T-cell (primary cell): ENCODE data around the gene DUOX1. TPM values are rescaled to one million over a fixed set of nuclear protein-coding genes. Genes with fewer than 3 reads are reported as not detected.

Experiments
- ATAC-seq, 4 experiments: fragments of 200-7000 bp in 3 of 4; fragments of 150-1000 bp in 1 of 4; cut with Tn5 transposase; replicated peaks in 1 of 4; 1 replicate in 3 of 4; 2 replicates in 1 of 4; pipeline ENCODE4 v1.10.0; 2021; ENCODE audit warnings: moderate library complexity in 3 of 4, mild to moderate bottlenecking in 2 of 4, moderate number of reproducible peaks in 1 of 4
- CTCF ChIA-PET, 2 donors: fragments of 300-600 bp; sonication (Branson Sonifier 250); formaldehyde crosslinking; loops; one replicate each; lab custom pipeline; 2022; ENCODE audit warnings: antibody characterized with exemption in 2 of 2; lab: Charles Lee
- POLR2A ChIA-PET, 2 donors: fragments of 300-600 bp; sonication (Branson Sonifier 250); formaldehyde crosslinking; loops; one replicate each; lab custom pipeline; 2022; ENCODE audit warnings: antibody characterized with exemption in 2 of 2; lab: Charles Lee
- DNase-seq, 35 experiments: peaks; one replicate each; pipeline versions ENCODE4 v3.0.0 to v3.0.0-alpha.2; 2013 to 2023
- H3K27ac ChIP-seq: one replicate; pipeline ENCODE4 v1.5.1; 2013; ENCODE audit warnings: low read length
- H3K27me3 ChIP-seq, 2 experiments: replicated peaks in 1 of 2; 1 replicate in 1 of 2; 2 replicates in 1 of 2; pipeline versions ENCODE4 v1.6.1 to v1.7.0; 2013; ENCODE audit warnings: low read length in 1 of 2, mixed read lengths in 1 of 2; ENCODE audit not compliant: control insufficient read depth in 2 of 2, insufficient read depth in 2 of 2; ENCODE audit errors: extremely low read depth in 1 of 2
- H3K36me3 ChIP-seq, 2 donors: 1 replicate in 1 of 2; 2 replicates in 1 of 2; pipeline versions ENCODE4 v1.6.1 to v1.7.0; 2013; ENCODE audit warnings: low read length in 1 of 2; ENCODE audit not compliant: control insufficient read depth in 2 of 2, insufficient read depth in 1 of 2; ENCODE audit errors: extremely low read depth in 1 of 2
- H3K4me1 ChIP-seq, 2 experiments: 1 replicate in 1 of 2; 2 replicates in 1 of 2; pipeline versions ENCODE4 v1.6.1 to v1.7.0; 2013; ENCODE audit warnings: low read length in 2 of 2, mixed read lengths in 1 of 2; ENCODE audit not compliant: insufficient read depth in 2 of 2, control insufficient read depth in 1 of 2; ENCODE audit errors: extremely low read depth in 1 of 2
- H3K4me3 ChIP-seq, 2 donors: 1 replicate in 1 of 2; 2 replicates in 1 of 2; pipeline versions ENCODE4 v1.5.1 to v1.7.0; 2013; ENCODE audit warnings: mild to moderate bottlenecking in 2 of 2, low read length in 1 of 2, moderate library complexity in 1 of 2; ENCODE audit not compliant: control insufficient read depth in 1 of 2; ENCODE audit errors: extremely low read depth in 1 of 2
- H3K9me3 ChIP-seq: 2 replicates; pipeline ENCODE4 v1.7.0; 2013
- H3K27ac Mint-ChIP-seq, 2 donors: one replicate each; pipeline ENCODE4 v1.8.0; 2020 to 2021; ENCODE audit warnings: mild to moderate bottlenecking in 2 of 2, mixed read lengths in 2 of 2
- H3K27me3 Mint-ChIP-seq, 2 donors: one replicate each; pipeline ENCODE4 v1.8.0; 2021 to 2022; ENCODE audit warnings: mixed read lengths in 2 of 2
- H3K36me3 Mint-ChIP-seq: one replicate; pipeline ENCODE4 v1.8.0; 2021; ENCODE audit warnings: mixed read lengths
- H3K4me1 Mint-ChIP-seq, 3 donors: one replicate each; pipeline ENCODE4 v1.8.0; 2020 to 2022; ENCODE audit warnings: mixed read lengths in 3 of 3, mild to moderate bottlenecking in 1 of 3
- H3K4me3 Mint-ChIP-seq, 3 donors: one replicate each; pipeline ENCODE4 v1.8.0; 2020 to 2022; ENCODE audit warnings: mild to moderate bottlenecking in 3 of 3, mixed read lengths in 3 of 3, moderate library complexity in 3 of 3
- H3K9me3 Mint-ChIP-seq, 3 donors: one replicate each; pipeline ENCODE4 v1.8.0; 2020 to 2022; ENCODE audit warnings: mixed read lengths in 3 of 3
- WGBS: methylation state at CpG from one replicate; pipeline ENCODE4 v1.1.5; 2013; ENCODE audit warnings: missing lambda C conversion rate; ENCODE audit not compliant: insufficient coverage; 5-methylcytosine and 5-hydroxymethylcytosine counted together
- total RNA-seq, 35 experiments: library from RNA in 6 of 35; stranded (reverse) in 6 of 35; fragments of 120-200 nt in 1 of 35; gene quantifications; one replicate each; pipeline versions ENCODE4 v1.2.1 to v1.2.4 and lab custom pipeline; 2013 to 2026

Gene DUOX1
- total RNA-seq, 5 donors from 2014 or later (not counting 1 experiment from before 2014, with no cell fraction given): 0.21 to 0.67 (median 0.34) TPM; not detected in 1

DNA sequence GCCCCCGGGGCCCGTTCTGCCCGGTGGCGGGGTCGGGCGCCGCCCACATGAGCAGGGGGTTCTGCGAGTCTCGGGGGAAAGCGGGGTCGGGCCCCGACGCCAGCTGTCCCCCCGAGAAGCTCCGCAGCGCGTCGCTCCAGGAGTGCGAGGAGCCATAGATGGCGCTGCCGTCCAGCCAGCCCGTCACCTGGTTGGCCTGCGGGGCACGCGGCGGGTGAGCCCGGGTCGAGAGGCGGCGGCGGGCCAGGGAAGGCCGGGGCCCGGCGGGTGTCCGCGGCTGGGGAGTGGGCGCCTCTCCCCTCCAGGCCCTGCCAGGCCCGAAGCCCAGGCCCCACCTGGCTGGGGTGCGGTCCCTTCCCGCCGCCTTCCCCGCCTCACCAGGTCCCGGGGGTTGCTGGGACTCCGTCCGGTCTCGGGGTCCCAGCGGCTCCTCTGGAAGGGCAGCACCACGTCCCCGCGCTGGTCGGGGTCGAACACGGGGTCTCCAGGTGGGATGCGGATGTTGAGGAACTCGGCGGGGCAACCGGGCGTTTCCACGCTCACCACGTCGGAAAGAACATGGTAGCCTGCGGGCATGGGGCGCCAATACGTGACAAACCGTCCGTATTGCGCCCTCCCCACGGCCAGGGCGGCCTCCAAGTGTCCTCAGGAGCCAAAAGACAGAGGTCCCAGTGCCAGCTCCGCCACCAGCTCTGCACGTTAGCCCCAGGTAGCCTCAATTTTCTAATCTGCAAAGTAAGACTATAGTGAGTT lies 18.2 kb upstream of the DUOX1 start:
- CTCF ChIA-PET: no interaction called here
- H3K27me3 Mint-ChIP-seq: peaks cover 66 to 78% of the 10 kb centered on the region in 2 donors
- H3K4me1 Mint-ChIP-seq: peaks cover 39 to 46% (median 40%) of the 10 kb centered on the region in 3 donors
- Histone ChIP-seq H3K9me3 (no peaks in the 10 kb centered on the region), H3K27ac (no peak overlapping the region), H3K4me1 (peaks cover 0 to 38% of the 10 kb centered on the region in 2 experiments), H3K36me3 (no peaks in the 10 kb centered on the region), H3K4me3 (no peak overlapping the region), H3K27me3 (peaks cover 32 to 88% of the 10 kb centered on the region in 2 experiments)
- peak overlapping the region in 2 of 3 donors; percentile 37 to 62 for H3K4me3 Mint-ChIP-seq
- DNase-seq (no peak), ATAC-seq (no peak)
- POLR2A ChIA-PET: no interaction called here
- no peaks in the 10 kb centered on the region for H3K36me3 Mint-ChIP-seq
- WGBS: 14% methylated on average over 60 of the region's 71 CpGs
- no peak overlapping the region for H3K27ac Mint-ChIP-seq
- H3K9me3 Mint-ChIP-seq: no peaks in the 10 kb centered on the region

DNA sequence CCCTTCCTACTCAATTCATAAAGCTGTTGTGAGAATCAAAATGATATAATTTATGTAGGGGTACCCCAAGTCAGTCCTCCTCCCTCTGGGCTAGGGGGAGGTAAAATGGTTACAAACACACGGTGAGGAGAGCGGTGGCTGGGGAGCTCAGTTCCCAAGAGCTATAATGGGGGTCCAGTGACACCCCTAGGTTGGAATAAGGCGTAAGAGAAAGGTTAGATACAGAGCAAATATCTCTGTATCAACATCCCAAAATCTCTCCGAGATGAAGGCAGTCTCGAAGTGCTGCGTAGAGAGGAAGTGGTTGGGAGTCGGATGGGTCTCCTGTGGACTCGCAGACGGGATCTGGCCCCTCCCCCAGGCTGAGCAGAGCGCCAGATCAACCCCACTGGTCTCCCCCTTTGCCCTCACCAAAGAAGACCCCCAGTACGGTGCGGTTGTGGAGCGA lies 17.6 kb upstream of the DUOX1 start:
- POLR2A ChIA-PET: no interaction called here
- no peaks in the 10 kb centered on the region for H3K9me3 ChIP-seq
- CTCF ChIA-PET: interaction anchor here in 1 of 2 donors (0.6 kb wide), 1 partner anchor 162 kb away, joined by 5 read pairs; no protein-coding TSS in a partner anchor
- H3K4me3 ChIP-seq: no peak overlapping the region
- no peak overlapping the region for H3K27ac Mint-ChIP-seq
- H3K27me3 ChIP-seq: peaks cover 36 to 88% of the 10 kb centered on the region in 2 experiments
- H3K4me3 Mint-ChIP-seq: peak overlapping the region; percentile 37 to 62 (median 48)
- no peaks in the 10 kb centered on the region for H3K36me3 ChIP-seq
- H3K36me3 Mint-ChIP-seq: no peaks in the 10 kb centered on the region
- no peaks in the 10 kb centered on the region for H3K9me3 Mint-ChIP-seq
- WGBS: 0% methylated on average over 3 of the region's 13 CpGs
- DNase-seq: no peak
- peaks cover 42 to 48% (median 43%) of the 10 kb centered on the region in 3 donors for H3K4me1 Mint-ChIP-seq
- ATAC-seq: peak in 1 of 4 experiments; percentile 10
- H3K4me1 ChIP-seq: peaks cover 4 to 44% of the 10 kb centered on the region in 2 experiments
- H3K27ac ChIP-seq: no peak overlapping the region
- H3K27me3 Mint-ChIP-seq: peaks cover 66 to 81% of the 10 kb centered on the region in 2 donors

GRCh38 chr15:45112591-45113379 lies 17.0 kb upstream of the DUOX1 start:
- Histone ChIP-seq H3K27me3 (peaks cover 40 to 91% of the 10 kb centered on the region in 2 experiments), H3K9me3 (no peaks in the 10 kb centered on the region), H3K4me3 (no peak overlapping the region), H3K36me3 (no peaks in the 10 kb centered on the region), H3K4me1 (peaks cover 7 to 50% of the 10 kb centered on the region in 2 experiments), H3K27ac (no peak overlapping the region)
- POLR2A ChIA-PET: no interaction called here
- peaks cover 71 to 83% of the 10 kb centered on the region in 2 donors for H3K27me3 Mint-ChIP-seq
- H3K4me3 Mint-ChIP-seq: peak overlapping the region in 2 of 3 donors; percentile 37 to 62
- CTCF ChIA-PET: interaction anchor here in 1 of 2 donors (0.6 kb wide), 1 partner anchor 162 kb away, joined by 5 read pairs; no protein-coding TSS in a partner anchor
- ATAC-seq (peak in 2 of 4 experiments; percentile 25 to 26), DNase-seq (no peak)
- 7% methylated on average over 53 of the region's 58 CpGs for WGBS
- no peaks in the 10 kb centered on the region for H3K9me3 Mint-ChIP-seq
- H3K4me1 Mint-ChIP-seq: peaks cover 48 to 55% (median 49%) of the 10 kb centered on the region in 3 donors
- H3K36me3 Mint-ChIP-seq: no peaks in the 10 kb centered on the region
- H3K27ac Mint-ChIP-seq: no peak overlapping the region

DNA sequence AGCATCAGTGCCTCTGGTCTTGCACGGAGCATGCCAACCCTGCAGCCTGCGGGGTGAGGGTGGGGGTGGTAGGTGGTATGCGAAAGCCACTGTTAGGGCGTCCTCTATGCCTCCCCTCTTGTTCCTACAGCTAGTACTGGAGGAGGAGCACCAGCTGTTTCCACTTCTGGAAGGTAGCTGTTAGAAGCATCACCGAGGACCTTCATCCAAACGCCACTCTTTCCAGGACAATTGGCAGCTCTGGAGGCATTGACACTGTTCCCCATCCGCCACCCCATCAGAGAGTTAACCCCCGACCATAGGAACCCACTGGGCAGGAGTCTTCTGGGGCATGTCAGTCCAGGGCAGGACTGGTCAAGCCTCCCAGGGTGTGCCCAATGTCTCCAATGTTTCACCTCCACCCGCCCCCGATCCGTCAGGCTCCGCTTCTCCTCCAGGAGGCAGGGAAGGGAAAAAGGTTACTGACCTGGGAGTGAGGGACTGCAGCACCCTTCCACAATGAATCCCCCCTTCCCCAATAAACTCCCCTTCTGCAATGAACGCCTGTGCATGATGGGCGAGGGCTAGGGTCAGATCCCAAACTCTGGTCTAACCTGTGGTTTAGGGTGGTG lies 16.3 kb upstream of the DUOX1 start:
- no peak overlapping the region for H3K4me3 ChIP-seq
- no peaks in the 10 kb centered on the region for H3K9me3 Mint-ChIP-seq
- no peaks in the 10 kb centered on the region for H3K36me3 ChIP-seq
- H3K27me3 Mint-ChIP-seq: peaks cover 75 to 89% of the 10 kb centered on the region in 2 donors
- H3K4me3 Mint-ChIP-seq: peak overlapping the region in 2 of 3 donors; percentile 31 to 62
- H3K27ac Mint-ChIP-seq: no peak overlapping the region
- POLR2A ChIA-PET: no interaction called here
- H3K27me3 ChIP-seq: peaks cover 40 to 88% of the 10 kb centered on the region in 2 experiments
- H3K4me1 Mint-ChIP-seq: peaks cover 53 to 59% (median 56%) of the 10 kb centered on the region in 3 donors
- H3K27ac ChIP-seq: no peak overlapping the region
- H3K36me3 Mint-ChIP-seq: no peaks in the 10 kb centered on the region
- H3K9me3 ChIP-seq: no peaks in the 10 kb centered on the region
- CTCF ChIA-PET: interaction anchor here in 1 of 2 donors (1.2 kb wide), 1 partner anchor 45 kb away, joined by 3 read pairs; no protein-coding TSS in a partner anchor
- H3K4me1 ChIP-seq: peaks cover 8 to 53% of the 10 kb centered on the region in 2 experiments
- DNase-seq (no peak), ATAC-seq (no peak)
- WGBS: 0% methylated on average over 3 of the region's 14 CpGs

GRCh38 chr15:45114076-45114750 lies 15.6 kb upstream of the DUOX1 start, which contains the start of the genes DUOX2 and DUOXA2:
DUOX2 (minus strand) TSS chr15:45114172; CDS start chr15:45113411, 761 bp downstream.
DUOXA2 (plus strand) TSS chr15:45114326; CDS start chr15:45114606, 280 bp downstream.
- H3K4me3 ChIP-seq: no peak within 1 kb of the TSS
- WGBS: 4% methylated on average over 42 of the region's 42 CpGs
- H3K27me3 Mint-ChIP-seq: peaks cover 70 to 86% of the 10 kb centered on the region in 2 donors

More at GRCh38 chr15:45114076-45114750, 15.6 kb upstream of the DUOX1 start, which contains the start of the genes DUOX2 and DUOXA2:
- Histone ChIP-seq H3K27ac (no peak within 1 kb of the TSS), H3K36me3 (no peaks in the 10 kb centered on the region), H3K27me3 (peaks cover 37 to 88% of the 10 kb centered on the region in 2 experiments), H3K9me3 (no peaks in the 10 kb centered on the region), H3K4me1 (peaks cover 8 to 53% of the 10 kb centered on the region in 2 experiments)
- DNase-seq (no peak), ATAC-seq (no peak)
- H3K27ac Mint-ChIP-seq: no peak within 1 kb of the TSS
- H3K9me3 Mint-ChIP-seq: no peaks in the 10 kb centered on the region
- CTCF ChIA-PET: interaction anchor here in 1 of 2 donors (1.2 kb wide), 1 partner anchor 44 kb away, joined by 3 read pairs; no protein-coding TSS in a partner anchor
- peak within 1 kb of the TSS; percentile 5 to 63 (median 42) for H3K4me3 Mint-ChIP-seq
- H3K4me1 Mint-ChIP-seq: peaks cover 53 to 59% (median 56%) of the 10 kb centered on the region in 3 donors
- no peaks in the 10 kb centered on the region for H3K36me3 Mint-ChIP-seq
- POLR2A ChIA-PET: no interaction called here
